ENCODE measurements around the gene MAD1L1.

The MAD1L1 gene

GRCh38 chr7:2202901-2203765 is 29.6 kb downstream of the MAD1L1 start:
- H4K20me1 ChIP-seq (ENCODE audit: insufficient read depth, low read length), result peaks cover 46% of the 10 kb centered on the region
- peaks cover 78% of the 10 kb centered on the region for H3K36me3 ChIP-seq (ENCODE audit: insufficient read depth, low read length)
- TF ChIP-seq CTCF (IDR thresholded peaks at IDR 0.05; ENCODE audit: borderline replicate concordance, extremely low read depth, low read length, poor library complexity, severe bottlenecking) (no peak), EZH2 (IDR thresholded peaks at IDR 0.05; ENCODE audit: borderline replicate concordance, low read depth, low read length, severe bottlenecking) (no peak)
- H3K4me2 ChIP-seq (ENCODE audit: insufficient read depth, low read length), result no peak overlapping the region
- H3K79me2 ChIP-seq (ENCODE audit: insufficient read depth, low read length), result peaks cover 4% of the 10 kb centered on the region
- no peak overlapping the region for H2AFZ ChIP-seq (ENCODE audit: low read depth, low read length)
- no peak overlapping the region; the same call in 1 of the 2 replicates for H3K27ac ChIP-seq (ENCODE audit: low read length)
- H3K9ac ChIP-seq (ENCODE audit: low read depth, low read length), result no peak overlapping the region
- no peaks in the 10 kb centered on the region for H3K4me1 ChIP-seq (ENCODE audit: insufficient read depth, low read length)
- no peak overlapping the region for H3K4me3 ChIP-seq (ENCODE audit: low read depth in 1 of 2, low read length in 2 of 2)
- no peak for ATAC-seq (ENCODE audit: insufficient read depth, low read depth)
- H3K27me3 ChIP-seq (ENCODE audit: insufficient read depth, low read length, poor library complexity), result no peaks in the 10 kb centered on the region
- DNase-seq, result no peak
- H3K9me3 ChIP-seq (ENCODE audit: insufficient read depth, low read length, severe bottlenecking), result no peaks in the 10 kb centered on the region

GRCh38 chr7:2202361-2202761 is 30.4 kb downstream of the MAD1L1 start:
- H3K36me3 ChIP-seq (ENCODE audit: insufficient read depth, low read length), result peaks cover 73% of the 10 kb centered on the region
- H3K4me1 ChIP-seq (ENCODE audit: insufficient read depth, low read length), result no peaks in the 10 kb centered on the region
- TF ChIP-seq CTCF (IDR thresholded peaks at IDR 0.05; ENCODE audit: borderline replicate concordance, extremely low read depth, low read length, poor library complexity, severe bottlenecking) (no peak), EZH2 (IDR thresholded peaks at IDR 0.05; ENCODE audit: borderline replicate concordance, low read depth, low read length, severe bottlenecking) (no peak)
- H3K27ac ChIP-seq (ENCODE audit: low read length), result no peak overlapping the region; the same call in 1 of the 2 replicates
- H4K20me1 ChIP-seq (ENCODE audit: insufficient read depth, low read length), result peaks cover 44% of the 10 kb centered on the region
- DNase-seq, result no peak
- no peaks in the 10 kb centered on the region for H3K9me3 ChIP-seq (ENCODE audit: insufficient read depth, low read length, severe bottlenecking)
- H3K27me3 ChIP-seq (ENCODE audit: insufficient read depth, low read length, poor library complexity), result no peaks in the 10 kb centered on the region
- ATAC-seq (ENCODE audit: insufficient read depth, low read depth), result no peak
- no peak overlapping the region for H3K9ac ChIP-seq (ENCODE audit: low read depth, low read length)
- no peak overlapping the region for H3K4me3 ChIP-seq (ENCODE audit: low read depth in 1 of 2, low read length in 2 of 2)
- no peak overlapping the region for H2AFZ ChIP-seq (ENCODE audit: low read depth, low read length)
- no peak overlapping the region for H3K4me2 ChIP-seq (ENCODE audit: insufficient read depth, low read length)
- H3K79me2 ChIP-seq (ENCODE audit: insufficient read depth, low read length), result peaks cover 4% of the 10 kb centered on the region

GRCh38 chr7:2201686-2202360 is 30.9 kb downstream of the MAD1L1 start:
- Histone ChIP-seq H3K4me3 (ENCODE audit: low read depth in 1 of 2, low read length in 2 of 2) (no peak overlapping the region), H2AFZ (ENCODE audit: low read depth, low read length) (no peak overlapping the region), H3K4me2 (ENCODE audit: insufficient read depth, low read length) (no peak overlapping the region), H4K20me1 (ENCODE audit: insufficient read depth, low read length) (peaks cover 45% of the 10 kb centered on the region), H3K9ac (ENCODE audit: low read depth, low read length) (no peak overlapping the region), H3K27me3 (ENCODE audit: insufficient read depth, low read length, poor library complexity) (no peaks in the 10 kb centered on the region), H3K9me3 (ENCODE audit: insufficient read depth, low read length, severe bottlenecking) (no peaks in the 10 kb centered on the region), H3K79me2 (ENCODE audit: insufficient read depth, low read length) (peaks cover 4% of the 10 kb centered on the region), H3K27ac (ENCODE audit: low read length) (no peak overlapping the region), H3K36me3 (ENCODE audit: insufficient read depth, low read length) (peaks cover 73% of the 10 kb centered on the region), H3K4me1 (ENCODE audit: insufficient read depth, low read length) (no peaks in the 10 kb centered on the region)
- ATAC-seq (ENCODE audit: insufficient read depth, low read depth) (no peak), DNase-seq (no peak)
- TF ChIP-seq CTCF (IDR thresholded peaks at IDR 0.05; ENCODE audit: borderline replicate concordance, extremely low read depth, low read length, poor library complexity, severe bottlenecking), result no peak
- TF ChIP-seq EZH2 (IDR thresholded peaks at IDR 0.05; ENCODE audit: borderline replicate concordance, low read depth, low read length, severe bottlenecking), result no peak

Data from DND-41 (cell line).